Heart left ventricle (tissue), 13 donors: ENCODE results near the gene RCL1.

Source experiments
- POLR2A ChIP-seq, 2 donors: fragments of 450-650 bp; IDR thresholded peaks; one replicate each; pipeline ENCODE4 v1.6.1; 2017; ENCODE audit warnings: antibody characterized with exemption in 2 of 2, mild to moderate bottlenecking in 2 of 2, moderate library complexity in 2 of 2
- TF ChIP-seq, protein P1 (sequence below), 12 donors: fragments of 200-600 bp; sonication (generic) in 4 of 12; IDR thresholded peaks; one replicate each; pipeline versions ENCODE4 v1.5.0 to v1.8.0; 2018 to 2022; ENCODE audit warnings: antibody characterized with exemption in 12 of 12, mild to moderate bottlenecking in 5 of 12
- donor health status: ischemic (EF 13 %, LVEDD 7.1; RV severe dilation, severe dysfunction).
- donor health status: DM: no; HTN: yes; CAD: no.
- donor health status: DM: no; HTN: no; CAD: no.
- donor health status: ischemic (EF 25% LVEDD 6.9; RV normal size, moderate dysfunction).
- donor health status: ischemic (EF 25% LVEDD 5.7; RV mildly dilated, moderate dysfunction).
- donor health status: ischemic (EF 35%, LVEDD 5.7; RV mildly dilated, moderate dysfunction).
- donor health status: nonischemic (EF 11% LVEDD 7.7; RV severe dilation, severe dysfunction).
- donor health status: DM: yes; HTN: yes; CAD: no.
- donor health status: PGD.
- donor health status: ischemic (EF 29% LVEDD 5.4; RV normal size, mild dysfunction).
- donor health status: nonischemic (EF 23%, LVEDD 6.1; RV moderate dilation, normal function).

DNA sequence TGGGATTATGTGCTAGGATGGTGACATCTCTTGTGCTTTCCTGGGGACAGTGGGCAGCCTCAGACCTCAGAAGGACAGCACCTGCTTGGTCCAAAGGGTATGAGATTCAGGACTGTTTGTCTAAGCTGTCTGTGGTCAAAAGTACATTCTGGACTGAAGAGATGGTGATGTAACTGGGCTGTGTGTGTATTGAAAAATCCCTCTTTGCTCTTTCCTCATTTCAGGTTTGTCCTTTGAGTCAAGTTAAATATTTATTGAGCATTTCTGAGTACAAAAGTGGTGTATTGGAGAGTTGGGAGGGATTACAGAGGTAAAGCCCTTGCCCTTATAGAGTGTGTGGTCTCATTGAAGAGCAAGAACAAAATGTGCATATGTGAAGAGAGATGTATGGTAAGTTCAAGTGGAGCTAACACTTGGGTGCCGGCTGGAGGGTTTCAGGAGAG is 46.7 kb downstream of the RCL1 start:
- TF ChIP-seq, protein P1, sequence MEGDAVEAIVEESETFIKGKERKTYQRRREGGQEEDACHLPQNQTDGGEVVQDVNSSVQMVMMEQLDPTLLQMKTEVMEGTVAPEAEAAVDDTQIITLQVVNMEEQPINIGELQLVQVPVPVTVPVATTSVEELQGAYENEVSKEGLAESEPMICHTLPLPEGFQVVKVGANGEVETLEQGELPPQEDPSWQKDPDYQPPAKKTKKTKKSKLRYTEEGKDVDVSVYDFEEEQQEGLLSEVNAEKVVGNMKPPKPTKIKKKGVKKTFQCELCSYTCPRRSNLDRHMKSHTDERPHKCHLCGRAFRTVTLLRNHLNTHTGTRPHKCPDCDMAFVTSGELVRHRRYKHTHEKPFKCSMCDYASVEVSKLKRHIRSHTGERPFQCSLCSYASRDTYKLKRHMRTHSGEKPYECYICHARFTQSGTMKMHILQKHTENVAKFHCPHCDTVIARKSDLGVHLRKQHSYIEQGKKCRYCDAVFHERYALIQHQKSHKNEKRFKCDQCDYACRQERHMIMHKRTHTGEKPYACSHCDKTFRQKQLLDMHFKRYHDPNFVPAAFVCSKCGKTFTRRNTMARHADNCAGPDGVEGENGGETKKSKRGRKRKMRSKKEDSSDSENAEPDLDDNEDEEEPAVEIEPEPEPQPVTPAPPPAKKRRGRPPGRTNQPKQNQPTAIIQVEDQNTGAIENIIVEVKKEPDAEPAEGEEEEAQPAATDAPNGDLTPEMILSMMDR (IDR thresholded peaks at IDR 0.05): no peak
- no peak for TF ChIP-seq POLR2A (IDR thresholded peaks at IDR 0.05)
